Osteocyte (in vitro differentiated cells): ENCODE results near the gene FGF16. TPM values are rescaled to one million over a fixed set of nuclear protein-coding genes. Genes with fewer than 3 reads are reported as not detected.

Experiments used
- DNase-seq: peaks from one replicate; pipeline ENCODE4 v3.0.0; 2021; ENCODE audit warnings: mixed read lengths; ENCODE audit not compliant: unreplicated experiment; ENCODE audit errors: extremely low spot score
- H3K27ac Mint-ChIP-seq: one replicate; pipeline ENCODE4 v1.8.0; 2021; ENCODE audit warnings: mild to moderate bottlenecking, mixed read lengths; ENCODE audit not compliant: unreplicated experiment
- H3K27me3 Mint-ChIP-seq: one replicate; pipeline ENCODE4 v1.8.0; 2021; ENCODE audit warnings: mixed read lengths; ENCODE audit not compliant: unreplicated experiment
- H3K36me3 Mint-ChIP-seq: one replicate; pipeline ENCODE4 v1.8.0; 2021; ENCODE audit warnings: mixed read lengths; ENCODE audit not compliant: unreplicated experiment
- H3K4me1 Mint-ChIP-seq: one replicate; pipeline ENCODE4 v1.8.0; 2021; ENCODE audit warnings: mixed read lengths; ENCODE audit not compliant: unreplicated experiment
- H3K4me3 Mint-ChIP-seq: one replicate; pipeline ENCODE4 v1.8.0; 2021; ENCODE audit warnings: mild to moderate bottlenecking, moderate library complexity, mixed read lengths; ENCODE audit not compliant: unreplicated experiment
- H3K9me3 Mint-ChIP-seq: one replicate; pipeline ENCODE4 v1.8.0; 2021; ENCODE audit warnings: mixed read lengths; ENCODE audit not compliant: unreplicated experiment
- CTCF ChIP-seq: fragments of 200-600 bp; sonication (generic); IDR thresholded peaks from 2 replicates; pipeline ENCODE4 v1.5.0; 2021; ENCODE audit warnings: antibody characterized with exemption, mild to moderate bottlenecking, moderate library complexity
- total RNA-seq: library from RNA; stranded (reverse); gene quantifications from 2 replicates; pipeline ENCODE4 v1.2.1, GENCODE V29; 2021

FGF16 gene
- total RNA-seq, 1 donor from 2014 or later = not detected

GRCh38 chrX:77415161-77415560, 32.0 kb upstream of the FGF16 start:
- peaks cover 13% of the 10 kb centered on the region for H3K9me3 Mint-ChIP-seq
- H3K4me1 Mint-ChIP-seq = peaks cover 2% of the 10 kb centered on the region
- TF ChIP-seq CTCF = peak; percentile 41
- no peak overlapping the region for H3K27ac Mint-ChIP-seq
- peaks cover 3% of the 10 kb centered on the region for H3K27me3 Mint-ChIP-seq
- no peak overlapping the region for H3K4me3 Mint-ChIP-seq
- no peak for DNase-seq
- H3K36me3 Mint-ChIP-seq = no peaks in the 10 kb centered on the region

GRCh38 chrX:77415882-77416281, 31.3 kb upstream of the FGF16 start:
- H3K27ac Mint-ChIP-seq = no peak overlapping the region
- H3K4me1 Mint-ChIP-seq = peaks cover 2% of the 10 kb centered on the region
- H3K9me3 Mint-ChIP-seq = peaks cover 15% of the 10 kb centered on the region
- H3K36me3 Mint-ChIP-seq = no peaks in the 10 kb centered on the region
- H3K27me3 Mint-ChIP-seq = no peaks in the 10 kb centered on the region
- TF ChIP-seq CTCF = no peak
- no peak for DNase-seq
- H3K4me3 Mint-ChIP-seq = no peak overlapping the region

DNA sequence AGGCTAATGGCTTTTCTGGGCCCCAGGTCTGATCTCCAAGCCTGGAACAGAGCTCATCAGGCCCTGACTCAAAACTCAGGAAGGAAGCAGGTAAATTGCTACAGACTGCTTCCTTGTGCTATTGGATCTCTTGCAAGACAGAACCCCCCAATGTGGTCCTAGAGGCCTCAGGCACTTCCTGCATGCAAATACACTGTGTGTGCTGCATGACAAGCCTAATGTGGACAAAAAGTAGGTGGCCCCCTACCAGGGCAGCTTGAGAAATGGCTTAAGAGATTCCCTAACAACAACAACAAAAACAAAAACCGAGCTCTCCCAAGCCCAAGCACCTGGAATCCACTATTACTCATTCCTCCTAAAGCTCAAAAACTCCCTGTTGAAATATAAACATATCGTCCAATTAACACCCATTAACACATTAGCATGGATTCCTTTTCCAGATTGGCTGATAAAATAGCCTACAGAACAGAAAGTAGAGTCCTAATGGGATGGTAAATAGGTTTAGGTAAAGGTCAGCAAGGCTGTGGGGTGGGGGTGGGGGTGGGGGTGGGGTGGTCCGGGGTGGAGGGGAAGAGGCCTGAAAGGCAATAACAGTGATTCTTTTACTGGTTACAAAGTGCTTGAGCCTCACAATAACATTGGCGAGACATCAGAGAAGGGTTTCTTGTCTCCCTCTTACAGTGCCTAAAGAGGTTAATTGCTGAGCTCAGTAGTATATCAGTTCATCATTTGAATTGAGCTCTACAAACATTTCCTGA, 24.1 kb upstream of the FGF16 start:
- Mint-ChIP-seq H3K27ac (no peak overlapping the region), H3K4me1 (peaks cover 23% of the 10 kb centered on the region), H3K36me3 (no peaks in the 10 kb centered on the region), H3K4me3 (no peak overlapping the region), H3K9me3 (peaks cover 12% of the 10 kb centered on the region), H3K27me3 (no peaks in the 10 kb centered on the region)
- no peak for TF ChIP-seq CTCF
- no peak for DNase-seq

DNA sequence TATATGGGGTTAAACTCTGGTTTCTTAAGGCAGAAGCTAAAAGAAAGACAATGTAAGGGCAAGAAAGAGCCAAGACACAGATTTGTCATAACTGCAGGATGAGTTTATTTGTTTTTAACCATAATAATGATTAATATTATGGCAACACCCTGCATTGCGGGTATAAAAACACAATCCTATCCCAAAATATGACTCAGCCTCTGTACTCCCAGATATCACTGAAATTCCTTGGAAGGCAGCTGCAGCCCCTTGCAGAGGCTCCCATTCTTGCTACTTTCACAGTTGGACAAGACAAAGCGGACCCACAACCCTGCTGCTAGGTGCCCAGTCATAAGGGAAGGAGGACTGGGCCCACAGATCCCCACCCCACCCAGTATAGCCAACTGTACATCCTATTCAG, 20.4 kb upstream of the FGF16 start:
- H3K9me3 Mint-ChIP-seq = peaks cover 15% of the 10 kb centered on the region
- H3K36me3 Mint-ChIP-seq = no peaks in the 10 kb centered on the region
- no peak for DNase-seq
- H3K27ac Mint-ChIP-seq = no peak overlapping the region
- TF ChIP-seq CTCF = no peak
- peaks cover 35% of the 10 kb centered on the region for H3K4me1 Mint-ChIP-seq
- no peak overlapping the region for H3K4me3 Mint-ChIP-seq
- H3K27me3 Mint-ChIP-seq = no peaks in the 10 kb centered on the region

DNA sequence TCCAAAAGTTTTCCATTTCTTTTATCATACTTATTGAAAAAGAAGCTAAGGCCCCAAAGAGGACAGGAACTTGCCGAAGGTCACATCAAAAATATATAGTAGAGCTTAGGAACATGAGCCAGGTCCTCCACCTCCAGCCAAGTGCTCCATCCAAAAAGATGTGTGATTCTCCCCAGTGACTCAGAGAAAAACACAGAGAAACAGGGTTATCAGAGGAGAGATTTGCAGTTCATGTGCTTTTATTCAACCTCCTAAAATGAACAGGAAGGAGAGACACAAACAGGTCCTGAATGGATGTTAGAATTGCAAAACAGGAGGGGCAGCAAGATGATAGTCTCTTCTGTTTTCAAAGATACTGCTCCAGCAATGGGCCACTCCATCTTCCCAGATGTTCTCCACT, 19.6 kb upstream of the FGF16 start:
- no peaks in the 10 kb centered on the region for H3K27me3 Mint-ChIP-seq
- DNase-seq = no peak
- TF ChIP-seq CTCF = no peak
- H3K36me3 Mint-ChIP-seq = no peaks in the 10 kb centered on the region
- H3K9me3 Mint-ChIP-seq = peaks cover 21% of the 10 kb centered on the region
- peaks cover 32% of the 10 kb centered on the region for H3K4me1 Mint-ChIP-seq
- H3K27ac Mint-ChIP-seq = no peak overlapping the region
- no peak overlapping the region for H3K4me3 Mint-ChIP-seq
